ENCODE results near the gene SLC25A29.
"Not testable (repeated sequence)": the region's sequence is repeated elsewhere in the genome, so short reads cannot be mapped to it uniquely, and the experiment has no call there.

The SLC25A29 gene

GRCh38 chr14:100312877-100313400 lies 6.7 kb upstream of the SLC25A29 start:
- in situ Hi-C loops (cut with MboI; ENCODE audit: low sequenced_read_pairs) = no loop called here

DNA sequence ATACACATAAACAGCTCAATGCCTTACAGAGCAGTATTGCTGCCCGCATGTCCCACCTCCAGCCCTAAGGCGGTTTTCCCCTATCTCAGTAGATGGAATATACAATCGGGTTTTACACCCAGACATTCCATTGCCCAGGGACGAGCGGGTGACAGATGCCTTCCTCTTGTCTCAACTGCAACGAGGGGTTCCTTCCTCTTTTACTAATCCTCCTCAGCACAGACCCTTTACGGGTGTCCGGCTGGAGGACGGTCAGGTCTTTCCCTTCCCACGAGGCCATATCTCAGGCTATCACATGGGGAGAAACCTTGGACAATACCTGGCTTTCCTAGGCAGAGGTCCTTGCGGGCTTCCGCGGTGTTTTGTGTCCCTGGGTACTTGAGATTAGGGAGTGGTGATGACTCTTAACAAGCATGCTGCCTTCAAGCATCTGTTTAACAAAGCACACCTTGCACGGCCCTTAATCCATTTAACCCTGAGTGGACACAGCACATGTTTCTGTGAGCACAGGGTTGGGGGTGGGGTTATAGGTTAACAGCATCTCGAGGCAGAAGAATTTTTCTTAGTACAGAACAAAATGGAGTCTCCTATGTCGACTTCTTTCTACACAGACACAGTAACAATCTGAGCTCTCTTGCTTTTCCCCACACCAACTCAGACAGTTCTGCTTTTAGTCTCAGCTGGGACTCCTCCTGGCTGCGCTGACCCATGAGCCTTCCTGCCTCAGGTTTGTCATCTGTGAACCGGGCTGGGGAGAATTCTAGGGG lies 6.0 kb upstream of the SLC25A29 start:
- in situ Hi-C loops (cut with MboI; ENCODE audit: low sequenced_read_pairs) = not testable (repeated sequence)

DNA sequence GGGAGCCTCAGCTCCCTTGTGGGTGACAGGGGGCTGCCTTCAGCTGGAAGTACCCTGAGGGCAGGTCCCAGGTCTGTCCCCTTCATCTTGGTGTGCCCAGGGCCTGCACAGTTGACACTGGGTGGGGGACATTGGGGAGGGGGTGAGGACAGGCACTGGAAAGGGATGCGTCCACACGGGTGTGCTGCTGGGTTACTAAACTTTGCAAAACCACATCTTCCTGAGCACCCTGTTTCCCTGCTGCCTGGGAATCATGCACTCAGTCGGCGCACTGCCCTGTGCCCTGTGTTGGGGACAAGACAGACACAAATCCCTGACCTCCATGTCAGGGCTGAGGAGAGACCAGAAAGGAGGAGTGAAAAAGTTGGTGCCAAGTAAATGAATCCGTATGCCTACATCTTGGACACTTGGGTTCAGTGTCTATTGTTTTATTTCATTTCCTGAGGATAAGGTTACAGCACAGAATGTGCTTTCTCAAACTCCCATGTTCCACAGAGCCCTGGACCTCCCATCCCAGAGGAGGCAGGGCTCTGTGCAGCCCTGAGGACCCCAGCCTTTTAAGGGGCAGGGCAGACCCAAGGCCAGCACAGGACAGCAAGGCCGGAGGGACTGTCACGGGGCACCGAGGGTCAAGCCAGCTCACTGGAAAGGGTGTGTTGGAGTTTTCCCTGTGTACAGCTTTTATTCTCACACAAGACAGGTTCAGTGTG lies 2.9 kb upstream of the SLC25A29 start:
- in situ Hi-C loops (cut with MboI; ENCODE audit: low sequenced_read_pairs) = no loop called here

DNA sequence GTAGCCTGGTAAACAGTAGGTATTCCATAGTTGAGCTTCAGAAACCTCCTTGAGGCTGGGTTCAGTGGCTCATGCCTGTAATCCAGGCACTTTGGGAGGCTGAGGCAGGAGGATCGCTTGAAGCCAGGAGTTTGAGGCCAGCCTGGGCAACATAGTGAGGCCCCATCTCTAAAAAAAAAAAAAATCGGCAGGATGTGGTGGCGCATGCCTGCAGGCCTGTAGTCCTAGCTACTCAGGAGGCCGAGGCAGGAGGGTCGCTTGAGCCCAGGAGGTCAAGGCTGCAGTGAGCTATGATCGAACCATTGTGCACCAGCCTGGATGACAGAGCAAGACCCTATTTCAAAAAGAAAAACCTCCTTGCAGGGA lies 2.2 kb upstream of the SLC25A29 start:
- in situ Hi-C loops (cut with MboI; ENCODE audit: low sequenced_read_pairs) = not testable (repeated sequence)

DNA sequence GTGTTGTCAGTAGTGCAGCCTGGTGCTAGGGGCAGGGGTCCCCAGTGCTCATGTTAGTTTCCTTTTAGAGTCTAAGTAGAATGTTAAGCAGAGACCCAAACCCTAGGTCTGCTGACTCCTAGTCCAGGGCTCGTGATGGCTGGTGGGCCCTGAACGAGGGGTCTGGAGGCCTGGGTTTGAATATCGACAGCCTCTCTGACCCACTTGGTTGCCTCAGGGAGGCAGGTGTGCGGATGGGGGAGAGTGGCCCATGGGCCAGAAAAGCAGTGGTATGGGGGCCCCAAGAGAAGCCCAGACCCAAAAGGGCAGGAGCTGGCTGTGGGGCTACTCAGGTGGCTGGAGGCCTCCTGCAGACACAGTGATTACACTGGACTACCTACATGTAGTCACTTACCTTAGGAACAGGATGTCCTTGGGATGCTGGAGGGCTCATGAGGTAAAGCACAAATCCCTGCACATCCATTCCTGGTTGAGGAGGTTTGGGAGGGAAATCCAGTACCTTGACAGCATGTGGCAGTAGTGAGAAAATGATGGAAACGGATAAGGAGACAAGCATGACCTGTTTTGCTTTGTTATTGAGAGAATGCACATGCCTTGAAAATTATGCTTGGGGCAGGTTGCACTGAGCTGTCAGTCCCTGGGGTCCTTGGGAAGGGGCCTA lies 1.7 kb upstream of the SLC25A29 start:
- in situ Hi-C loops (cut with MboI; ENCODE audit: low sequenced_read_pairs) = no loop called here

DNA sequence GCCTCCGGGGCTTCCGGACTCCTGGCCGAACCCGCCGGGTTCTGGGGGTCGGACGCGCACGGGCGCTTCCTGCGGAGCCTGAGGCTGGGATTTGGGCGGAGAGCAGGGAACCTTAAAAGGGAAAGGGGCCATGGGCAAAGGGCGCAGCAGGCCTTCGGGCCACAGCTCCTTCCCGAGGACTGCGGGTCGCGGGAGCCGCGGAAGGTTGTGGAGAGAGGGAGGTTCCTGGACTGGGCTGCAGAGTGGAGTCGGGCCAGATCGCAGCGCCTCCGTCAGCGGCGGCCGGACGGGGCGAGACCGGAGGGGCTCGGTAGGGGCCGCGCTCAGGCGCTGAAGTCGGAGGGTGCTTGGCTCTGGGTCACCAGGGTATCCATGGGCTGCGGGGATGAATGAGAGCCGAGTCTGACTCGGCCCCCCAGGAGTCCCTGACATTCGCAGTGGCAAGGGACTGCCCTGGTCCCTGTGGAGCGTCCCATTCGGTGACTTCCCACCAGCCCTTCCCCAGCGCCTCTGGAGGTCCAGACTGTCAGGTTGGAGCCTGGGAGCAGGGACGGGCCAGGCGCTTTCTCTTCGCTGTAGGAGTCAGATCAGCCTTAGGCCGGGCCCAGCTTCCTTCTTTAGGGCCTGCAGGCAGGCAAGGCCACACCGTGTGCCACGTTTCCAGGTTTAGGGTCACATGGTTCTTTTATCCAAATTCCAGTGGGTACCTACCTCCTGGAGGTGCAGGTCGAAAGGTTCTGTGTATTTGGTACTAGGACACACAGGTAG lies 938 bp upstream of the SLC25A29 start:
- in situ Hi-C loops (cut with MboI; ENCODE audit: low sequenced_read_pairs) = no loop called here

DNA sequence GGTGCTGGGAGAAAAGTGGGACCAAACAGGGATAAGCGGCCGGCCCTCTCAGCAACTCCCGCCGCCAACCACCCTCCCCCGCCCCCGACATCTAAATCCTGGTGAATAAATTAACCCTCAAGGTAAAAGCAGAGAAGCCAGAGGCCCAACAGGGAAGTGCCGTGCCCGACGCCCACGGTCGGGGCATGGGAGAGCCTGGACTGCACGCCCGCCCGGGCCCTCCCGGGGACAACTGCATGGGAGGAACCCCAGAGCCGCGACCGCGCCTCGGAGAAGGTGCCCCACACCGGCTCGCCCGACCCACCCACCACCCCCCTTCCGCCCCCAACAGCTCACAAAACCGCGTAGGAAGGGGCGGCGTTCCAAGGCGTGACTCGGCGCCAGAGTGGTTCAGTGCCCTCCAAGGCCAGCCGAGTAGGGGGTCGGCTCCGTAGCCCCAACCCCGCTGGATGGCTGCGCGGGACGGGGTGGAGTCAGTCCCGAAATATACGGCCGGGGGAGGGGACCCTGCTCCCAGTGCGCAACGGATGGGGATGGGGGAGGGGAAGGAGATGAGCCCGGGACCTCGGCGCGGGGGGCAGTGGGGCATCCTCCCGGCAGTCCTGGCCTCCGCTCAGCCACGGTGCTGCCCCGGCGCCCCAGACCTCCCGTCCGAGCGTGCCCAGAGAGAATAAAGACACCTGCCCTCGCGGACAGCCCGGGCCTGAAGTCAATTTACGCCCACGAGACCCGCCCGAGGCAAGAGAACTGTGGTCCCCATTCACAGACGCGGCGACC lies 732 bp downstream of the SLC25A29 start:
- in situ Hi-C loops (cut with MboI; ENCODE audit: low sequenced_read_pairs) = no loop called here

DNA sequence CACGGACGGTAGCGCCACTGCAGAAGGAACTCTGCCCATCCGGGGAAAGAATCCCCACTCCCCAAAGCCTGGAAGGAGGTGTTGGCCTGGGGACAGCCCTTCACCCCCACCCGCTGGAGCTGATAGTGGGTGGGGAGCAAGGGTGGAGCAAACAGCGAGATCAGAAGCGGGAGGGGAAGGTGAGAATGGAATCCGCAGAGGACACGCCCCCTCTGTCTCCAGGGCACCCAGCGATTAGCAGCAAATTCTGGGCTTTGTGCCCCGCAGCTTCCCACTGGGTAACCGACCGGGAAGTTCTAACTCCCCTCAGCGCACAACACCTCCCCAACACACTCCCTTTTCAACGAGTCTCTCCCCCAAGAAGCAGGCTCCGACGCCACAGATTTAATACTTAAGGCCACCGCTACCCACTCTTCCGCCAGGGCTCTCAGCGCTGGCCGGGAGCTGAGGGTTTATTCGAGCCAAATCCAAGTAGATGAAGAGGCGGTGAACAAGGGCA lies 1.4 kb downstream of the SLC25A29 start:
- in situ Hi-C loops (cut with MboI; ENCODE audit: low sequenced_read_pairs) = no loop called here

DNA sequence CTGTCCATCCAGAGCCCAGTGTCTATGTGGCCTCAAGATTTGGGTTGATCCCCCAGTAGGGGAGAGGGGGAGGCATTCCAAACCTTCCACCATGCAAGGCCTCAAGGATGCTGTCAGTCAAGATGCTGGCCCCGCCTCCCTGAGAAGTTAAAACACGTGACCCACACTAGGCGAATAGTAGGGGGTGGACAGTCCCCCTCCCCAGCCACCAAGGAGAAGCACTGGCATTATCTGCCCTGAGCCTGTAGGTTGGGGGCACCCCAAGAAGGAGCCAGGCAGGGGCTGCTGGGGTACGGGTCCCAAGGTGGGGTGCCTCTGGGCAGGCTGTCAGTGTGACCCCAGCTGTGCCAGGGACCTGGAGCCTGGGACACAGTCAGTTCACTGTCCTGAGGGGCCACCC lies 2.3 kb downstream of the SLC25A29 start:
- in situ Hi-C loops (cut with MboI; ENCODE audit: low sequenced_read_pairs) = no loop called here

GRCh38 chr14:100303179-100303578 lies 3.1 kb downstream of the SLC25A29 start:
- in situ Hi-C loops (cut with MboI; ENCODE audit: low sequenced_read_pairs) = no loop called here

- in situ Hi-C loops (cut with MboI; ENCODE audit: low sequenced_read_pairs) = no loop called here
Measured at GRCh38 chr14:100302616-100303015, 3.6 kb downstream of the SLC25A29 start.

GRCh38 chr14:100299238-100299560 lies 7.0 kb downstream of the SLC25A29 start:
- in situ Hi-C loops (cut with MboI; ENCODE audit: low sequenced_read_pairs) = no loop called here

GRCh38 chr14:100298551-100299237 lies 7.5 kb downstream of the SLC25A29 start:
- in situ Hi-C loops (cut with MboI; ENCODE audit: low sequenced_read_pairs) = no loop called here

GRCh38 chr14:100297320-100298300 lies 8.6 kb downstream of the SLC25A29 start:
- in situ Hi-C loops (cut with MboI; ENCODE audit: low sequenced_read_pairs) = no loop called here

DNA sequence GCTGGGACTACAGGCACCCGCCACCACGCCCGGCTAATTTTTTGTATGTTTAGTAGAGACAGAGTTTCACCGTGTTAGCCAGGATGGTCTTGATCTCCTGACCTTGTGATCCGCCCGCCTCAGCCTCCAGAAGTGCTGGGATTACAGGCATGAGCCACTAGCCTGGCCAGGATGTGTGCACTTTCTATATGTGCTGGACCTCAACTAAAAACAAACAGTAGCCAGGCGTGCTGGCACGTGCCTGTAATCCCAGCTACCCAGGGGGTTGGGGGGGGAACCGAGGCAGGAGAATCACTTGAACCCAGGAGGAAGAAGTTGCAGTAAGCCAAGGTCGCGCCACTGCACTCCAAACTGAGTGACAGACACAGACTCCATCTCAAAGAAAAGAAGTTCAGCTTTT lies 9.5 kb downstream of the SLC25A29 start:
- in situ Hi-C loops (cut with MboI; ENCODE audit: low sequenced_read_pairs) = not testable (repeated sequence)

DNA sequence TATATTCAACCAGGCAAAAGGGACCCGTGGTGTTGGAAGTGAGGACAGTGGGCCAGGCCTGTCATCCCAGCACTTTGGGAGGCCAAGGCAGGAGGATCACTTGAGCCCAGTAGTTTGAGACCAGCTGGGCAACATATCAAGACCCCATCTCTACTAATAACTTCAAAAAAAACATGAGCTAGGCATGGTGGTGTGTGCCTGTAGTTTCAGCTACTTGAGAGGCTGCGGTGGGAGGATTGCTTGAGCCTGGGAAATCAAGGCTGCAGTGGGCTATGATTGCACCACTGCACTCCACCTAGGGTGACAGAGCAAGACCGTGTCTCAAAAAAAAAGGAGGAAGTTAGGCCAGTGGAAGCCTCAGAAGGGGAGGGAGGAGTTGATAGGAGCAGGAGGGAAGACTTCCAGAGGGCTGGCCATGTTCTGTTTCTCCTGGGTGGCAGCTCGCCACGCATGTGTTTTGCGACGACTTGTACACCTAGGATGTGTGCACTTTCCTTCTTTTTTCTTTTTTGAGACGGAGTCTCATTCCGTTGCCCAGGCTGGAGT lies 10.1 kb downstream of the SLC25A29 start:
- in situ Hi-C loops (cut with MboI; ENCODE audit: low sequenced_read_pairs) = no loop called here

- in situ Hi-C loops (cut with MboI; ENCODE audit: low sequenced_read_pairs) = no loop called here
Measured at GRCh38 chr14:100295376-100296105, 10.7 kb downstream of the SLC25A29 start.

GRCh38 chr14:100294963-100295330 lies 11.3 kb downstream of the SLC25A29 start:
- in situ Hi-C loops (cut with MboI; ENCODE audit: low sequenced_read_pairs) = no loop called here

Measured in HL-60/S4 treated with phorbol 12-myristate 13-acetate at 8.2 ng/mL for 4 days and 3 days (cell line).